HPDE6-E6E7 (cell line): ENCODE results near the gene CHN2.

Experiments
- DNase-seq: peaks from one replicate; pipeline ENCODE4 v3.0.0; 2011; ENCODE audit warnings: missing footprints; ENCODE audit errors: extremely low spot score

The CHN2 gene

DNA sequence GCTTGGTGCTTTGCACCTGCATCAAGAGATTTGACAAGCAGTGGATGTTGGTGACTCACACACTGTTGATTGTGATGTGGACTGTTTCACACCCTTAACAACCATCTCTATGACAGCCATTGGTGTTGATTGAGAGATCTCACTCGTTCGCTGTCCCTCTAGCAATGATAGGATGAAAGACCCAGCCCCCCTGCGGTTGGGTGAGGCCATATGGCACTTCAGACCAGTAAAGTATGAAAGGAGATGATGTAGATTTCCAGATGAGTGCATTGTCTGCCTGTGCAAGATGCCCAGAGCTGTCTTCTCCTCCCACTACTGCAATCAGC lies 230.4 kb downstream of the CHN2 start:
- DNase-seq, result no peak

DNA sequence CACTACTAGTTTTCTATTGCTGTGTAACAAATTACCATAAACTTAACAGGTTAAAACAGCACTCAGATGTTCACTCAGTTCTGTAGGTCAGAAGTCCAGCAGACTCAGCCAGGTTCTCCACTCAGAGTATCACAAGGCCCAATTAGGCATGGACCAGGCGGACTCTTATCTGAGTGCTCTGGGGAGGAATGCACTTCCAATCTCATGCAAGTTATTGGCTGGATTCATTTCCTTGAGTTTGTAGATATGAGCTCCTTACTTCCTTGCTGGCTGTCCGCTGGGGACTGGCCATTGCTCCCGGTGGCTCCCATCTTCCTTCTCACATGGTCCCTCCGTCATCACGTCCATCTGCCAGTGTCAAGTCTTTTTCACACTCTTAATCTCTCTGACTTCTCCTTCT lies 232.0 kb downstream of the CHN2 start:
- DNase-seq, result no peak

DNA sequence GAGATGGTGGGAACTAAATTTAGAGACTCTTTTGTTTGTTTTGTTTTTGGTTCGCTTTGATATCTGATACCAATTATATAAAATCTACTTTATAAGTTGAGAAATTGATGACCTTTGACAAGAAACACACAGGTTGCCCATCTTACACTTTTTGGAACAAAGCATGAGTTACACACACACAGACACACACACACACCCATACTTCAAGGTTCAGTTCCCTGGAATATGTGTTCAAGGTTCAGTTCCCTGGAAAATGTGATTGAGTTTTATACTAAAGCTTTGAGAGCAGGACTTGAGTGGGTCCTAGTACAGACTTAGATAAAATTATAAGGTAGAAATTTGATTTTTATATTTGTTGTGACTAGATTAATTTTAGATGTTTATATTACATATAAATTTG lies 234.8 kb downstream of the CHN2 start:
- DNase-seq, result no peak

DNA sequence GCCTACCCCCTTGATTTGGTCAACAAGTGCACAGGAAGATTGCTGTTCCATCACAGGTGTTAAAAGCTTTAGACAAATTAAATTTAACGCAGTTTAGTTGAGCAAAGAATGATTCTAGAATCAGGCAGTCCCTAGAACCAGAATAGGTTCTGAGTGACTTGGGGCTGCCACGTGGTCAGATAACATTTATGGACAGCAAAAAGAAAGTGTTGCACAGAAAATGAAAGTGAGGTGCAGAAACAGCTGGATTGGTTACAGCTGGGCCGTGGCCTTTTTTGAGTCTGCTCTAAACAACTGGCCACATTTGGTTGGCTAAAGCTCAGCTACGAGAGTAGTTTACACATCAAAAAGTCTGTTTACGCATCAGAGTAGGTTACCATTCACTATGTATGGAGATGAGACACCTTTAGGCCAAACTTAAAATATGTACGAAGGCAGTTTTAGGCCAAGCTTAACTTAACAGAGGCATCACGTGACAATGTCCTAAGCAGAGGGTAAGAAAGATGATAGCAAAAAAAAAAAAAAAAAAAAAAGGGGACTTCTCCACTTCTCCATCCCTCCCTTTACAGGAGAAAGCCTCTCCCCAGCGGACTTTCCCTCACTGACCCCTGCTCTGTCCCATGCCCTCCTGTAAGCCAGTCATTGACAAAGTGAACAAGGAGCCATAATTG lies 235.8 kb downstream of the CHN2 start:
- DNase-seq, result no peak

DNA sequence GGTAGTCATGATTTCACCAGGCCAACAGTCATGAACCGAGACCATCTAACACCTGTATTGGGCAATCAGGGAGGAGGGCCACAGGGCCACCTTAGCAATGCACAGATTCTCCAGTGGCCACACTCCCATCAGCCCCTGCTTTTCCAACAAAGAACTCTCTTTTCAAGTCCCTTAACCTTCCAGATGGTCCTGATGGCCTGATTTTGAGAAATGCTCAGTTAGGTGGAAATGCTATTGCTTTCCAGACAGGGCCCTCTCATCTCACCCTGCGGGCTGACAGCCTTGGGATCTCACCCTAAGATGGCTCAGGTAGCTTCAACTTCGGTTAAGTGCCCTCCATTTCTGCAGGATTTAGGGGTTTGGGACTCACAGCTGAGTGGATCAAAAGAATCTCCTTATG lies 237.1 kb downstream of the CHN2 start:
- no peak for DNase-seq

DNA sequence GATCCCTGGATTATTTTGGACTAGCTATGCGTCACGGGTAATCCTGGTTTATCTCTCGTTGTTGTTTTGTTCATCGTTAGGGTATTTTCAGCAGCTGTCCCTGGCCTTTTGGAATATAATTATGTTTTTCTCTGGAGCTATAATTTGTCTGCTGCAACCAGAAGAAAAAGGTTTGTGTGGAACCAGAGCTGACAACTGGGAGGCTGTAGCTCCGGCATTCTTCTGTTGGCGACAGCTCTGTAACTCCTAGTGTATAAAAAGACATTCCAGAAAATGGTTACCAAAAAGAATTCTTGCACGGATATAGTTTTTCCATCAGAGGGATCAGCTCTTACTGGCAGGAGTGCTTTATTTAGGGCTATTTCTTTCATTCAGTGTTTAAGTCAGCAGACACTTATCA lies 238.1 kb downstream of the CHN2 start:
- DNase-seq, result no peak

DNA sequence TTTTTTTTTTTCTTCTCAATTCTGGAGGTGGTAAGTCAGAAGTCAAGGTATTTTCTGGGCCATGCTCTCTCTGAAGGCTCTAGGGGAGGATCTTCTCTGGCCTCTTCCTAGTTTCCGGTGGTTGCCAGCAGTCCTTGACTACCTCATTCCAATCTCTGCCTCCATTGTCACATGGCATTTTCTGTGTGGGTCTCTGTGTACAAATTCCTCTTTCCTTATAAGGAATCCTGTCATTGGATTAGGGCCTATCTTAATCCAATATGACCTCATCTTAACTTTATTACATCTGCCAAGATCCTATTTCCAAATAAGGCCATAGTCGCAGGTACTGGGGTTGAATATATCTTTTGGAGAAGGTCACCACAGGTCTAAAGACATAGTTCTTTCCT lies 239.8 kb downstream of the CHN2 start:
- DNase-seq, result no peak

DNA sequence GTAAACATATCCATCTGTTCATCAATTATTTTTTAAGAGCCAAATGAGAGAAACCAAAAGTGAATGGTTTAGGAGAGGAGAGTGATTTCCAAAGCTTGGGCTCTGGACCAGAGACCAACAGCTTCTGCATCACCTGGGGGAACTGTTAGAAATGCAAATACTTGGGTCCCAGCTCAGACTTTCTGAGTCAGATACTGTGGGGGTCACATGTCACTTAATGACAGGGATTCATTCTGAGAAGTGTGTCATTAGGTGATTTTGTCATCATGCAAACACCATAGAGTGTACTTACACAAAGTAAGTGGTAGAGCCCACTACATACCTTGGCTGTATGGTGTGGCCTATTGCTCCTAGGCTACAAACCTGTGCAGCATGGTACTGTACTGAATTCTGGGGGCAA lies 240.6 kb downstream of the CHN2 start:
- no peak for DNase-seq

DNA sequence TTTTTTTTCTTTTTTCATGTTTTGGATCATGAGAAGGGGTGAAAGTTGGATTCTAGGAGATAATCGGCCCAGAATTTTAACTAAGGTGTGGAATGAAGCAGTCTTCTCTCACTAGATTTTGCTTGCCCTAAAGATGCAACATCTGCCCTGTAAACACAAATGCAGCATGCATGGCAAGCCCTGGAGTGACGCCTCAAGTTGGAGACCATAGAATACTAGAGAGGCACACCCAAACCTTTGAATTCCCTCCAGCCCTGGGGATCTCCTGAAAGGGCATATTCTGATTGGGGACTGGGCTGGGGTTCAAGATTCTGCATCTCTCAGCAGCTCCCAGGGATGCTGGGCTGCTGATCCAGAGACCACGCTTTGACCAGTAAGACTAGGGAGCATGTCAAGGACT lies 241.3 kb downstream of the CHN2 start:
- no peak for DNase-seq

DNA sequence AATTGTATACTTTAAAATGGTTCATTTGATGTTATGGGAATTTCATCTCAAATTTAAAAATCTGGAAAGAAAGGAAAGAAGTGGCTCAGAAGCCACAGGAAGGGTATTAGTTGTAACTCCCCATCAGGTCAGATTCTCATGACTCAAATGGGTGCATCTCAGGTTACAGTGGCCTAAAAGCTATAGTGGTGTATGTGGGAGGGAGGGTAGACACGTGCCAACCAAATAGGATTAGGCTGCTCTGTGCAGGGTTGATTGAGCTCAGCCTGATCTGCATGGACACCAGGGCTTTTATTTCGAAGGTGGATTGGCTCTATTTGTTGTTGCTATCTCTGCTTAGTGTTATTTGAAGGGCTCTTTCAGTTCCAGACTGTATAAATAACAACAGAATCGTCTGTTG lies 247.6 kb downstream of the CHN2 start:
- DNase-seq, result peak; percentile 45

DNA sequence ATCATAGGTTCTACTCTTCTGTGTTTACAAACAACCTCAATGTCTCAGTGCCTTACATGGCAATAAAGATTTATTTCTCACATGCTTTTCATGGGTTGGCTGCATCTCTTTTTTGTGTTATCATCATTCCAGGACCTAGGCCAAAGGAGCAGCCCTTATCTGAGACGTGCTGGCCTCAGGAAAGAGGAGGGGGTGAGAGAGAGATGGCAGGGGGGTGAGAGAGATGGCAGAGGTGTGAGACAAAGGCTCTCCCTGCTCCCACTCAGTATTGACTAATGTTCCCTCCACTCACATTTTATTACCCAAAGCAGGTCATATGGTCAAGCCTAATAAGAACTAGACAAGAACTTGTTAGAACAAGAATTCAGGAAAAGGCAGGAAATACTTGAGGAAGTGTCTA lies 249.0 kb downstream of the CHN2 start:
- DNase-seq, result no peak

DNA sequence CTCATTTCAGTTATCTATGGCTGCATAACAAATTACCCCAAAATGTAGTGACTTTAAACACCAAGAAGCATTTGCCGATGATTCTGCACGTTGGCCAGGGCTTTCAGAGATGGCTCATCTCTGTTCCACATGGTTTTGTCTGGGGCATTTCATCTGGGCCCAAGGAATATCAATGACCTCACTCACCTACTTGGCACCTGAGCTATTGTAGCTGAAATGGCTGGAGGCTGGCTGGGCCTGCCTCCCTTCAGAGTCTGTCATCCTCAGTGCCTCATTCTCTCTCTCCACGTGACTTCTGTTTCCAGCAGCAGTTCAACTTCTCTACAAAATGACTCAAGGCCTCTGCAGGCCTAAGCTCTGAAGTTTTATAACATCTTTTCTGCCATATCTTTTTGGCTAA lies 249.7 kb downstream of the CHN2 start:
- no peak for DNase-seq

DNA sequence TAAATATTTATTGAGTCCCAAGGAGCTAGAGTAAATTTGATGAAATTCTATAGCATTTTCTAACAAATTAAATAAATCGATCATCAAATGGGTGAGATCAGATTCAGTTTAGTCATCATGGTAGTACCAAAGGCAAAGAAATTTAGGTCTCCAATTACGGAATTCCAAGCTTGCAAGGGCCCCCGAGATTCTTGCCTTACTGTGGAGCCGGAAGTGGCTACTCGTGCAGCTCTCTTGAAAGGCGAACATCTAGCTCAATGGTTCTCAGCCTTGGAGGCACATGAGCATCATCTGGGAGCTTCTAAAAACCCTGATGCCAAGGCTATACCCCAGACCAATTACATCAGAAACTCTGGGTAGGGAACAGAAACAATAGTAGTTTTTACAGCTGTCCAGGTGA lies 251.2 kb downstream of the CHN2 start:
- DNase-seq, result no peak

DNA sequence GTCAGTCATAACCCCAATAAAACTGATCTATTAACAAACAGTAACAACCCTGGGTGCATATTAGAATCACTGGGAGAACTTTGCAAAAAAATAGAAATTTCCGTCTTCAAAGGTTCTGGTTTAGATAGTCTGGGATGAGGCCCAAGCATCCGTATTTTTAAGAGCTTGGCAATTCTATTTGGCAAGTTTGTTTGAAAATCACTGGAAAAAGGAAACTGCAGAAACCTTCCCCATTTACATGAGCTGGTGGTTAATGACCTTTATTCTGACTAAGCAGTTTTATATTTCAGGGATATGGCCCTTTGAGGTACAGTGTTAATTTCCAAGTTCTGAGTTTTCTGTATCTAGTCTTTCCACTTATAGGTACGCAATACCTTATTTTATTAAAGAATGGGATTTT lies 253.3 kb downstream of the CHN2 start:
- no peak for DNase-seq

DNA sequence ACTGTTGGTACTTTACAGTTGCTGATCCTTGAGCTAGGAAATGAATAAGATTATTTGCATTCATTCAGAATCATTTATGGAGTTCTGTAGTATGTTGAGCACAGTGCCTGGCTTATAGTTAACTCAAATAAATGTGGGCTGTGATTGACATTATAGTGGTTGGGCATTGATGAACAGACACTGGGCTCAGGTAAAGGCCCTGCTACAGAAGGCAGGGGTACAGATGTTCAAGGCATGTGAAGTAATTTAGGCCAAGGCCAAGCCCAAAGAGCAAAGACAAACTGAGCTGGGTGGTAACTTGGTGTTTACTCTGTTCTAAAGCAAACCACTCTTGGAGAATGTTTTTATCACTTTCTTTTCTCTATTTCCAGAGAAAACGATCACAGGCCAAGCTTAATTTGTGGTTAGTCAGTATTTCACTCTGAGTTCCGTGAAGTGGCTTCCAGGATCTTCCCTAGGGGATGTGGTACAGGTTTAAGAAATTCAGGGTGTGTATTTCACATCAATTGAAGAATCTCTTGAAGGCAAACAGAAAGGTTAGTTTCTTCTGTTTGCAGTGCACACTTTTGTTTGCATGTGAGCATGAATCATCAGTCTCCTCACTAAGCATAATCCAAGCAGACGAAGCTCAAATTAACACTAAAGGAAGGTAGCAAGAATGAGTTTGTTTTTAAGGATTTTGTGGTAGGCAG lies 255.1 kb downstream of the CHN2 start:
- peak; percentile 21 for DNase-seq

DNA sequence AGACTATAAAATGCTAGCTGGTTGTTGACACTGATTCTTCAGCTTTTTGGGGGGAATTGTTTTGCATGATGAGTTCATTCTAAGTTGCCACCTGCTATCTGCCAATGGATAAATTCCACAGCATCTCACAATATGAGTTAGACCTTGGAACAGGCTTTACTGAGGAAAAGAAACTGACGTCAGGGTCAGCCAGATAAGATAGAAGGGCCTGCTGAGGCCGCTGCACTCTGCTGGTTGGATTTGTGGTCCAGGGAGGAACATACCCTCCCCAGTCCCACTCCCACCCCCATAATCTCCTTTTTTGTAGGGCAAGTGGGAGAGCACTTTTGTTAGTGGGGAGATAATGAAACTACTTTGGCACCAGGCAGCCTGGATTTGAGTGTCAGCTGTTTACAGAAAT lies 258.4 kb downstream of the CHN2 start:
- DNase-seq, result no peak

DNA sequence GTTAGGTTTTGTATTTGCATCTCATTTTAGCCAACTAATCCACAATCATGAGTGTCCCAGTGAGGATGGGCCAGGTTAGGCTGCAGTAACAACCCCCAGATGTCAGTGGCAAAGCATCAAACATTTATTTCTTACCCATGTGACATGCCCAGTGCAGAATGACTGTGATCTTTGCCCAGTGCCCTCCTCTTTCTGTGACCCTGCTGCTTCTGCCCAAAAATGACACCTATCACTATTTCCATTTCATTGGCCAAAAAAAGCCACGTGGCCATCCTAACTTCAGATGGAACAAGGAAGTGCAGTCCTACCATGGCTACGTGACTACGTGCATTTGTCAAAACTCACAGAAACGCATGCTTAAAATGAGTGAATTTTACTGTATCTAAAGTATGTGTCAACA lies 259.9 kb downstream of the CHN2 start:
- no peak for DNase-seq

DNA sequence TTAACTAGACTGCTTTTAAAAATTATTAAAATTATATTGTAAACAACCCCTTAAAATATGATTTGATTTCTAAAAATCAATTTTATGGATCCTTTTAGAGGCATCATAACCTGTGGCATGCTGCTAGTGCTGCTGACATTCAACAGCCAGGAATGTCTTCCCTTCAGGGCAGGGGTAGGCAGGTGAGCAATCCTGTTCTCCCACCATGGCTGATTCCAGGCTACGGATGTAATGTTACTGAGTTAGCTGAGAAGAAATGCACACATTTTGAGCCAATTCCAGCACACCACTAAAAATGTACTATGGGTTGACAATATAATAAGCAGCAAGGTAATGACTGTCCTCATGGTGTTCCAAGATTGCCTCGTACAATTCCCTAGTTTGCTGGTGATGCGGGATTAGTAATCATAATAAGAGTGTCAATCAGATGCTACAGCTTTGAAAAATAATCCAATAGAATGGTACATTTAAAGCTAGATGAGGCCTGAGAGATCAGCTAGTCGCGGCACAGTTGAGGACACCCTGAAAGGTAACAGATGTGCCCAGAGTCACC lies 260.4 kb downstream of the CHN2 start:
- peak; percentile 16 for DNase-seq

DNA sequence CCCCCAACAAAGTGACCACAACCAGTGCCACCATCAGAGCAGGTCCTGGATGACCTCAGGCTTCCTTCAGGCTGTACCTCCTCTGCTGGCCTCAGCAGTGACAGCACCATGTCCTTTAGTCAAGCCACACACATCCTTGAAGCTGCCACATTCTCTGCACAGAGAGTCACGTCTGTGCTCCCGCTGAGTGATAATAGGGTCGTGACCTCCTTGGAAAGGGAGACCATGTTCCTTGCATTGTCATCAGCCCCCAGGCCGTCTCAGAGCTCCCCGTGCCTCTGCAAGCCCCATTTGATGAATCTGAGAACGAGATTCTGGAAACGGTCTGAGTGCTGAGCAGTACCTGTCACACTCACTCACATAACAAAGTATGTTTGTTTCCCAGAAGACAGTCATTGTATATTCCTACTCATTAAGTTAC lies 262.6 kb downstream of the CHN2 start:
- no peak for DNase-seq

DNA sequence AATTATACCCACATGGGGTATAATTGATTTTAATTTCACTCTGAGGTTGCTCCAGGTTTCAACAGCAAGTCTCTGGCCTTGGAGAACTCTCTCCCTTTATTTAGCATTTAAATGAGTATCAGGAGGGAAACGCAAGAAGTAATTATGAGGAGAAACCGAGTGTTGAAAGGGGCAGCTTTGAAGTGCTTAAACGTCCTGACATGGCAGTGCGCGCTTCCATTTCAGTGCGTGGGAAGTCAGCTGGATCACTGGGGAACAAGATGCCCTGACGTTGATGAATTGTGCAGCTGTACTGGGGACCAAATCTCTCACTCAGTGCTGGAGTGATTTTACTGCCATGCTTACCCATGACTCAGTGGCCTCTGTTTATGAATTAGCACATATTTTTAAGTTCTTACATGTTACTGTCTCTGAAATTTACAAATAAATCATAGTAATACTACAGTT lies 263.0 kb downstream of the CHN2 start:
- DNase-seq, result no peak

DNA sequence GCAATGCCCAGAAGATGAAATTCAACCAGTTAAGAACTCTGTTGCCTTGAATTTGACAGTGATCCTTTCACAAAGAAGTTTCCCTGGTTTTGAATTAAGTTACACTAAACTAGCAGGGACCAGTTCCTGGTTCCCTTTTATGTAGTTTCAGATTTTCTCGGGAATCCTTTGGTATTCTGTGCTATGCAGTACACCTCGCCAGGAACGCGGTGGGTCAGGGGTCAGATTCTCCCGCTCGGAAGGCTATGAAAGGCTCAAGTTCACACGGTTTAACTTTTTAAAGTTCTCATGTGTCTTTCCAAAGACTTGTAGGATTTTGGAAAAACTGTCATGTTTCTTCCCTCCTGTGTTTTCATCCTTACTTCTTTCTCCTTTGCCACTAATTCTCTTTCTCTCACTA lies 264.4 kb downstream of the CHN2 start:
- DNase-seq, result no peak

DNA sequence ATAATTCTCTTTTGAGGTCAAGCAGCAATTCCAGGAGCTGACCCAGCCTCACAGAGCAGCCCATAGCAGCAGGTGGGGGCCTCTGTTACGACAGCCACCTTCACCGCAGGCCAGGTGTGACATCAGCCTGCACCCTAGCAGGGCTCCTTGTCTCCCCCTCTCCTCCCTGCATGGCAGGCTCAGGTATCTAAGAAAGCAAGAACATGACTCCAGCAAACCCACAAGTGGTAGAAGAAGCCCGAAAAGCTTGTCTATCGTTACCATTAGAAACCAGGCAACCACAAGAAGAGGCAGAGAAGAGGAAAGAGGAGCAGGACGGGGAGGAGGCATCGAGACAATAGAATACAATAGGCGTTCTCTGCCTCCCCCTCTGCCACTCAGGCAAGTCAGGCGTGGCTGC lies 265.0 kb downstream of the CHN2 start:
- no peak for DNase-seq

DNA sequence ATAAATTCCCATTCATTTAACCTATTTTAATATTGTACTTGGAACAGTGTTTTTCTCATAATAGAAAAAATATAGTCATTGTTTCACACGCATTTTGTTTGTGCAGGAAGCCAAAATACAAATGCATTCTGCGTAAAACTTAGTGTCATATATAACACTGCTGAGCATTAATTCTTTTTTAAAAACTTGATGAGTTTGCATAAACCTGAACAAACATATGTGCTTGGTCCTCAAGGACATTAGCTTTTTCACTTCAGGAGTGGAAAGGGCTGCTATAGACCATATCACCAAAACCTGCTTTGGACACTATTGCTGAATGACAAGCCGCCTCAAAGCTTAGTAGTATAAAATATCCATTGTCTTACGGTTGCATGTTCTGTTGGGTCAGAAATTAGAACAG lies 267.4 kb downstream of the CHN2 start:
- DNase-seq, result no peak
